ENCODE measurements around the gene SNX25.

The SNX25 gene

DNA sequence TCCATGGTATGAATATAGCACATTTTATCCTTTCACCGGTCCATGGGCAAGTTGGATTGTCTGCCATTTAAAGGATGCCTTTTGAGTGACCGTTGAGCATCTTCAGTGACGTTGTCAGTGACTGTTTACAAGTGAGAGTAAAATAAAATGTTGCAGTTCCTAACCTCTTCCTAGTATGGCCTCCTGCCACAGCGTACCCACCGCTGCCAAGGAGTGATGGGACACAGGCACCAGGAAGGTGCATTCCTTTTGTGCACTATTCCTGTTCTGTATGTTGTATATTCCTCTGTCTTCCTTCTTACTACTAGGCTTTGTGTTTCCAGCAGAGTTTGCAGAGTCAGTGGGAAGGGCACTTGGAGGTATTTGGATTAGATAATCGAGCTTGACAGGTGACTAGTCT is 61.5 kb downstream of the SNX25 start:
- no peak for DNase-seq

- no peak for DNase-seq
These were observed 62.8 kb downstream of the SNX25 start for GRCh38 chr4:185272245-185272644.

GRCh38 chr4:185275501-185275900 is 66.1 kb downstream of the SNX25 start:
- no peak for DNase-seq

DNA sequence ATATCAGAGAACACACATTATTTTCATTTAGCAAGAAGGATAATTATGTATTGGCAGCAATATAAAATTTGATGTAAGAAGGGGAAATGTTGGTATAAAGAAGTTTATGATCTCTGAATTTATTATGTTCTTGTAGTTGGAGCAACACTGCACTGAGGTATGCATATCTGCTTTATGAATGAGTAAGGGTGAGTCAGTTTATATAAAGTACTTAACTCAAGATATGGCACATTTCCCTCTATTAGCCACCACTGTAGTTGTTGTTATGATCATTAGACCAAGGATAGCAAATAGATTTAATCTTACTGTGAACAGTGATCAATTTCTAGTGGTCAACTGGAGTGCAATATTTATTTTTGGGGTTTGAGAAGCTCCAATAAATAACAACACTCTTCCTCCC is 66.6 kb downstream of the SNX25 start:
- DNase-seq: no peak

GRCh38 chr4:185278716-185279115 is 69.3 kb downstream of the SNX25 start:
- no peak for DNase-seq

DNA sequence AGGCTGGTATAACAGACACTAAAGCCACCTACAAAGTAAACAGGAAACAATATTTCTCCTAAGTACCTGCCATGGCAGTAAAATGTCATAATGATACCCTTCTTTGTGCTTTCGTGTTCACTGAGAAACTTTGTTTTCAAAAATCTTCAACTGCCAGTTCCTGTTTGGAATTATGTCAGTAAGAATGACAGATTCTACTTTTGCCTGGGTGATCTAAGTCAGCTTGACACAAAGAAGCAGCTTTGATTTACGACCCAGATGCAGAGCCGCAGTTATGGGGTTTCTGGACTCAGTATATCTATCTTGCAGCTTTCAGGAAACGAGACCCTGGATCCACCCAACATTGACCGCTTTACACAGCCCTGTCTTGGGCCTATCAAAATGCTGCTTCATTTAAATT is 71.2 kb downstream of the SNX25 start:
- DNase-seq: no peak

DNA sequence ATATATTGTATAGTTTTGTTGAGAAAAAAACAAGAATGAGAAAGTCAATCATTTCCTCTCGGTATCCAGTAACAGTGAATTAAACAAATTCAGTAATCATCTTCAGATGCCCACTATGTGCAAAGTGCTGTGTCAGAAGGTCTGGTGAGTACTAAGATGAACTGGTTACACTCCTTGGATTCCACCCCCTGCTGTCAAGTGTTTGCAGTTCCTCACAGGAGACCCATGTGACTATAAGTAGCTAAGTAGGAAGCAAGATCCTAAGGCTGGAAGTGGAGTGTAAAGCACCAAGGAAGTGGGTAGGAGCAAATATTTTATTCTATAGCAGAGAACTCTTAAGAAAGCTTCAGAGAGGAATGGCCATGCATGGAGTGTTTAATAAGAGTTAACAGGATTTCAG is 73.6 kb downstream of the SNX25 start:
- no peak for DNase-seq

DNA sequence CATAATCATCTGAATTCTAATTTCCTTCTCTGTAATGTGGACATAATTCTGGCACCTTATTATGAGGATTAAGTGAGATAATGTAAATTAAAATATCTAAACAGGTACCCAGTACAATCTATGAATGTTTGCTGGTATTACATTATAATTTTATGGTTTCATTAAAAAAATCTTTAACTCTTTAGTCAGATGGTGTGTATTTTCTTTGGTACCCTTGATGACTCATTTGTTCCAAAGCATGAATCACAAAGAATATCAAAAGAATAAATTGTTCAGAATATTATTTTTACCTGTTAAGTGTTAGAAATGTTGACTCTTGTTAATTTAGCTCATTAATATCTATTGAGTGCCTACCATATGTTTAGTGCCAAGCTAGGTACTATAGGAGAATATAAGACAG is 74.3 kb downstream of the SNX25 start:
- no peak for DNase-seq

DNA sequence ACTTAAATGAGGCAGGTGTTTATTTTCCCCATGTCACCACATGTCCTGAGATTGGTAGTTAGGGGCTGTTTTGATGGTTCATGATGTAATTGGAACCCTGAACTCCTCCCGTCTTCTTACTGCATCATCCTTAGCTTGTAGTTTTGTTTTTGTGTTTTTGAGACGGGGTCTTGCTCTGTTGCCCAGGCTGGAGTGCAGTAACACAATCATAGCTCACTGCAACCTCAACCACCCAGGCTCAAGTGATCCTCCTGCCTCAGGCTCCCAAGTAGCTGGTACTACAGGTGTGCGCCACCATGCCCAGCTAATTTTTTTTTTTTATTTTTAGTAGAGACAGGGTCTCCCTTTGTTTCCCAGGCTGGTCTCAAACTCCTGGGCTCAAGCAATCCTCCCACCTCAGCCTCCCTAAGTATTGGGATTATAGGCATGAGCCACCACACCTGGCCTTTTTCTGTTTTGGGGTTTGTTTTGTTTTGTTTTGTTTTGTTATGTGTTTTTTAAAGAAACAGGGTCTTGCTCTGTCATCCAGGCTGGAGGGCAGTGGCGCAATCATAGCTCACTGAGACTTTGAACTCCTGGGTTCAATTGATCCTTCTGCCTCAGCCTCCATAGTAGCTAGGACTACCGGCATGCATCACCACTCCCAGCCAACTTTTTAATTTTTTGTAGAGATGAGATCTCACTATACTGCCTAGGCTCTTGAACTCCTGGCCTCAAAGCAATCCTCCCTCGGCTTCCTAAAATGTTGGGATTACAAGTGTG is 76.4 kb downstream of the SNX25 start:
- no peak for DNase-seq

DNA sequence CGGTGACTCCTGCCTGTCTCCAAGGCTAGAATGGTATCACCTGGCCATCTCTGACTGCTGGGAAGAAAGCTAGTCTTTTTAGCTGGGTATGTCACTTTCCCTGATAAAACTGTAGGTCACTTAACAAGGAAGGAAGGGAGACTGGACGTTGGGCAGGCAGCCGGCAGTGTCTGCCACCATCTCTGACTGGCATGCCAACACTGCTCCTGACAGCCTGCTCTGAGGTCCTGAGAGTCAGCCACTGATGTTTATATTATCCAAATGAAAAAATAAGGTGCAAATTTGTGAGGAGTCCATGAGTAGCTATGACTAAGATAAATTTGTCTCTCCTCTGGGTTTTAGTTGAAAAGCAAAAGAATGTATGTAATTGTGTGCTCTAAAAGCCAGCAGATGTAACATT is 77.2 kb downstream of the SNX25 start:
- DNase-seq: no peak

GRCh38 chr4:185287031-185287430 is 77.6 kb downstream of the SNX25 start:
- DNase-seq: no peak

- DNase-seq: no peak
These were observed 80.7 kb downstream of the SNX25 start for GRCh38 chr4:185290018-185290607.

DNA sequence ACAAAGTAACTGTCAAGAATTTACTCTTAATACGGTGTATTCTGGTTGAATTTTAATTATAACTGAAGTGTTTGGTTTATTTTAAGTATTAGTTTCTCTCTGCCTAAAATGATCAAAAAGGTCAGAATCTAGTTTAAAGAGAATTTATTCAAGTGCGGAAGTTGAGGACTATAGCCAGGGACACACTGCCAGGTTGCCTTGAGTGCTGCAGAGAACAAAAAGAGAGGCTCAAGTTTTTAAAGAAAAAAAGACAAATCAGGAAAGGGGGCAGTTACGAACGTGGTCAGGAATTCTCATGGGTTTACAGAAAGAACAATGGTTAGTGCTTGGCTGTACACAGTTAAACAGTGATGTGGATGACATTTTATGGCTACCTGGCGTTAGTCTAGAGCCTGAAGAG is 81.3 kb downstream of the SNX25 start:
- no peak for DNase-seq

DNA sequence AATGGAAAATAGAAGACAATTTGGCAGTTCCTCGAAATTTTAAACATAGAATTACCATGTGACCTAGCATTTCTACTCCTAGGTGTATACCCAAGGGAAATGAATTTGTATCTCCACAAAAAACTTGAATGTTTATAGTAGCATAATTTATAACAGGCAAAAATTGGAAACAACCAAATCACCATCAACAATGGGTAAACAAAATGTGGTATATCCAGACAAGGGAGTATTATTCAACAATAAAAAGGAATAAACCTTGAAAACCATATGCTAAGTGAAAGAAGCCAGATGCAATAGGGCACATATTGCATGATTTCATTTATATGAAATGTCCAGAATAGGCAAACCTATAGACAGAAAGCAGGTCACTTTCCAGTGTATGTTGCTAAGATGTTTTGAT is 83.8 kb downstream of the SNX25 start:
- no peak for DNase-seq

GRCh38 chr4:185296665-185297460 is 87.5 kb downstream of the SNX25 start:
- no peak for DNase-seq

DNA sequence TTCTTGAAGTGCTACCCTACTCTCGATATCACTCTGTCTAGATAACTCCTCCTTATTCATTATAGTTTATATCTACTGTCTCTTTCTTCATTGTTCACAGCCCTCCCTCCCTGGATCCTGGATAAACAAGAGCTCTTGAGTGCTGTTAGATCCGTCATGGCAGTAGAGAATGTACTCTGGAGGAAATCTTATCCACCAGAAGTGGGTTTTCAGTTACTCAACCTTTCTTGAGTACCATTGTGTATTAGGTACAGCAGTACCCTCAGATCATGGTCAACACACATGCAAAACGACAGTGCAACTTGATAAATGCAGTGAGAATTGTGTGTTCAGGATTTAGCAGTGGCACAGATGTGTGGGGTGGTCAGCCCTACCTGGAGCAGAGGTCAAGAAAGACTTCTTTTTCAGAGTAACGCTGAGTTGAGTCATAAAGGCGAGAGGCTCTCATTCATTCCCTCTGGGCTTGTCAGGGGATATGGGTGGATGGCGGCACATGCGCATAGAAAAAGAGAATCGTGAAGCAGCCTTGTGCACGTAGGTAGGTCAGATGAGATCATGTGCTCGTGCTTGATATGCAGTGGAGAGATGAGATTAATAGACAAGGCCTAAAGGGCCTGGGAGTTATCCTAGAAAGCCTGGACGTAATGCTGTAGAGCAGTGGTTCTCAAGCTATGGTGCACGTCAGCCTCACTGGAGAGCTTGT is 89.5 kb downstream of the SNX25 start:
- no peak for DNase-seq

DNA sequence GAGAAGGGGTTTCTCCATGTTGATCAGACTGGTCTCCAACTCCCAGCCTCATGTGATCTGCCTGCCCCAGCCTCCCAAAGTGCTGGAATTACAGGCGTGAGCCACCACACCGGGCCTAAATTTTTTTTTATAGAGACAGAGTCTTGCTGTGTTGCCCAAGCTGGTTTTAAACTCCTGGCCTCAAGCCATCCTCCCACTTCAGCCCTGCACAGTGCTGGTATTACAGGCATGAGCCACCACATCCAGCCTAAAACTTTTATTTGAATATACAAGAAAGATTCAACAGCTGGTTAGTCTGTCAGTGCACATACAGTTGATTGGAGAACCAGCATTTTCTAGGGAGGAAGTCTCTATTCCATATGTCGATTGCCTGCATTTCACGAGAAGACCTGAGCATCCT is 95.1 kb downstream of the SNX25 start:
- DNase-seq: no peak

DNA sequence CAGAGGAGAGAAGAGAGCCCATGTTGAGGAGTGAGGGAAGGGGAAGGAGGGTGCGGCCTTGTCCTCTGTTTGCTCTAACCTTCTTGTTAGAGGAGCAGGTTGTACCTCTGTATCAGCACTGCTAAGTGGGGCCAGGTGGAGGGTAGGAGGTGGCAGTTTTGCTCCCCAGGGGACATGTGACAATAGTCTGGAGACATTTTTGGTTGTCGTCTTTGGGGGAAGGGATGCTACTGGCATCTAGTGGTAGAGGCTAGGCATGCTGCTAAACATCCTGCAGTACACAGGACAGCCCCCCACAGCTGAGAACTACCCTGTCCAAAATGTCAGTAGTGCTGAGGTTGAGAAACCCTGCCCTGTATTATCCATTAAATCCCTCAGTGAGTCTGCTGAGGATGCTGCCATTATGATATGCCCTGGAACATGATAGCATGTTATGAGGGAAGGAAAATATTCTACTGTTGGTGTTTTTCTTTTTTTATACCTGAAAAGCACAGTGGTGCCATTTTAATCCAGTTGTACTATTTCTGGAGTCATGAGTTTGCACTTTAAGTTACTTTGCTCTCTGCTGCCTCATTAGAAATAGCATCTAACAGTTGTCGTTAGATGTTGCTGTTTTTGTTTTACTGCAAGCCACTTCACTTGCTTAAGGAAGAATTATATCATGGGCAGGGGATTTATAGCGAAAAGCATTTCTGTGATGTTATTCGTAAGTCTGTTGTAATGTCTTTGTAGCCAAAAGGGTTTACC is 95.7 kb downstream of the SNX25 start:
- DNase-seq: no peak

DNA sequence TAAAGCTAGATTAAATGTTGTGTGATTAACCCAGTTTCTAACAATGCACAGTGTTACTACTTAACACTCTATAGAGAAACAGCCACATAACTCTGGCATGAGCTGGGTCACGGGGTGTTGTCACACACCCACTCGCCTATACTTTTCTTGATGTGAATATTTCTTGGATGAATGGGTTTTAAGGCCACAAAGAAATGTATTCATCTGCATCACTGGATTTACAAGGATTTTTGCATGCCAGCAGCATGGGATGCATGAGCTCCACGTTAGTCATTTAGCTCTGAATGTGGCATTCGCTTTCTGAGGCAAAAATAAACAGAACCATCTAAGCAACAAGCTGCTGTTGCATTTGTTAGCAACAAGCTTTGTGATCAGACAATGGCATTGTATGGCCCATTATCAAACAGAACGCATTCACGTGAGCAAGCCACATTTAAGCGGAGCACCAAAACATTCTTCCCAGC is 96.6 kb downstream of the SNX25 start:
- no peak for DNase-seq

GRCh38 chr4:185307136-185307950 is 97.9 kb downstream of the SNX25 start:
- DNase-seq: no peak

DNA sequence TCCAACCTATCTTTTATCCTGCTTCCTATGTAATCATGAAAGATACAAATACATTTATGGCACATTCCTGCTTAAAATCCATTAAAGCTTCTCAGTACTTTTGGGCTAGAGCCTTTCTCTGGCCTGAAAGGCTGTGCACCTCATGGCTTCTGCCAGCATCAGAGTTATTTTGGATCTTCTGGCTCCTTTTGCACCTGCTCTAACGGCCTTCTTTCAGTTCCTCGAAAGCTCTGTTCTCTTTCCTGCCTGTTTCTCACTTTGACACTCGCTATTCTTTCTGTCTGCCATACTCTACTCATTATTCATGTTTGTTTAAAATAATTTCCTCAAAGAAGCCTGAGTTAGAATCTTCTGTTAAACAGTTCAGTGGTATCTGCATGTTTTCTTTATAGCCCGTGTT is 100.4 kb downstream of the SNX25 start:
- DNase-seq: no peak

Measured in NK-92 treated with Interleukin-12 subunit alpha and Interleukin-12 subunit beta, amount 100 ng/mL, for 24 hours (cell line).